Ureter (tissue), 1 donor: ENCODE measurements around the gene BANP. TPM values are rescaled to one million over a fixed set of nuclear protein-coding genes. Genes with fewer than 3 reads are reported as not detected.
"Not testable (repeated sequence)": the region's sequence is repeated elsewhere in the genome, so short reads cannot be mapped to it uniquely, and the experiment has no call there.

ENCODE experiments used
- DNase-seq: peaks from one replicate; pipeline ENCODE4 v3.0.0-alpha.2; 2020; ENCODE audit warnings: low spot score
- total RNA-seq: library from RNA; stranded (reverse); gene quantifications from one replicate; pipeline ENCODE4 v1.2.4, GENCODE V29; 2023
- donor health status: DM: yes; HTN: yes; CAD: no.

BANP gene
- total RNA-seq, 1 donor from 2014 or later: 30.9 TPM

GRCh38 chr16:87926246-87927194, 24.7 kb upstream of the BANP start:
- no peak for DNase-seq

- no peak for DNase-seq
These were observed 24.1 kb upstream of the BANP start for GRCh38 chr16:87927195-87927562.

- no peak for DNase-seq
These were observed 21.2 kb upstream of the BANP start for GRCh38 chr16:87929986-87930385.

- DNase-seq: no peak
These were observed 20.8 kb upstream of the BANP start for GRCh38 chr16:87930456-87930855.

- DNase-seq: no peak
These were observed 19.7 kb upstream of the BANP start for GRCh38 chr16:87931504-87931903.

- not testable (repeated sequence) for DNase-seq
These were observed 18.6 kb upstream of the BANP start for GRCh38 chr16:87932475-87933139.

- no peak for DNase-seq
These were observed 18.1 kb upstream of the BANP start for GRCh38 chr16:87933140-87933495.

GRCh38 chr16:87934752-87935425, 16.3 kb upstream of the BANP start:
- not testable (repeated sequence) for DNase-seq

GRCh38 chr16:87936016-87936374, 15.2 kb upstream of the BANP start:
- not testable (repeated sequence) for DNase-seq

GRCh38 chr16:87936375-87937230, 14.6 kb upstream of the BANP start, which contains the start of gene CA5A:
TSS of gene CA5A (minus strand) at chr16:87936529. CDS start at chr16:87936450, 79 bp downstream.
- DNase-seq: no peak

- DNase-seq: not testable (repeated sequence)
These were observed 14.0 kb upstream of the BANP start for GRCh38 chr16:87937231-87937542.

GRCh38 chr16:87938412-87938949, 12.8 kb upstream of the BANP start:
- DNase-seq: no peak

- DNase-seq: no peak
These were observed 11.4 kb upstream of the BANP start for GRCh38 chr16:87939562-87940423.

GRCh38 chr16:87942680-87943079, 8.6 kb upstream of the BANP start:
- DNase-seq: no peak

GRCh38 chr16:87945351-87946042, 5.7 kb upstream of the BANP start:
- DNase-seq: peak; percentile 88

- no peak for DNase-seq
These were observed 4.5 kb upstream of the BANP start for GRCh38 chr16:87946596-87947347.

GRCh38 chr16:87947356-87948118, 3.7 kb upstream of the BANP start:
- DNase-seq: no peak

- DNase-seq: no peak
These were observed 3.1 kb upstream of the BANP start for GRCh38 chr16:87948119-87948545.
